SK-N-SH treated with all-trans-retinoic acid at 6 μM for 48 hours (cell line): ENCODE measurements around the gene RAB25.
A peak's percentile ranks its signal among the peaks of the same experiment; 100 is the strongest.

Experiments
- ATAC-seq: fragments of 200-7000 bp; cut with Tn5 transposase; 3 replicates; pipeline ENCODE4 v1.9.1; 2020; ENCODE audit warnings: mild to moderate bottlenecking, moderate library complexity
- ARNTL ChIP-seq: fragments of 450-650 bp; formaldehyde crosslinking; IDR thresholded peaks from 2 replicates; pipeline ENCODE4 v1.5.0; 2020; ENCODE audit warnings: low read depth, mild to moderate bottlenecking, moderate library complexity, borderline replicate concordance
- BACH2 ChIP-seq: fragments of 250-450 bp; sonication (Bioruptor Pico); IDR thresholded peaks from 2 replicates; pipeline ENCODE4 v1.9.0; 2021; ENCODE audit warnings: mild to moderate bottlenecking, borderline replicate concordance
- CSDC2 ChIP-seq: fragments of 250-450 bp; sonication (Bioruptor Pico); IDR thresholded peaks from 2 replicates; pipeline ENCODE4 v1.5.0; 2020; ENCODE audit warnings: mild to moderate bottlenecking, moderate library complexity
- CSRNP3 ChIP-seq: fragments of 250-450 bp; sonication (Bioruptor Pico); IDR thresholded peaks from 2 replicates; pipeline ENCODE4 v1.5.1; 2021; ENCODE audit warnings: mild to moderate bottlenecking, moderate library complexity
- GLIS3 ChIP-seq: fragments of 250-450 bp; sonication (Bioruptor Pico); IDR thresholded peaks from 2 replicates; pipeline ENCODE4 v1.5.0; 2020; ENCODE audit warnings: mild to moderate bottlenecking, moderate library complexity
- ISL1 ChIP-seq: fragments of 250-450 bp; sonication (Bioruptor Pico); IDR thresholded peaks from 2 replicates; pipeline ENCODE4 v2.1.2; 2022; ENCODE audit warnings: mild to moderate bottlenecking, moderate library complexity
- PPARA ChIP-seq: fragments of 250-450 bp; sonication (Bioruptor Pico); IDR thresholded peaks from 2 replicates; pipeline ENCODE4 v1.5.0; 2020; ENCODE audit warnings: mild to moderate bottlenecking, borderline replicate concordance
- RARB ChIP-seq: fragments of 250-450 bp; sonication (Bioruptor Pico); IDR thresholded peaks from 2 replicates; pipeline ENCODE4 v1.8.0; 2021; ENCODE audit warnings: mild to moderate bottlenecking, moderate library complexity
- SNAI2 ChIP-seq: fragments of 250-450 bp; sonication (Bioruptor Pico); IDR thresholded peaks from 2 replicates; pipeline ENCODE4 v1.5.0; 2020; ENCODE audit warnings: mild to moderate bottlenecking, moderate library complexity
- TCF4 ChIP-seq: fragments of 250-450 bp; sonication (Bioruptor Pico); IDR thresholded peaks from 2 replicates; pipeline ENCODE4 v1.8.0; 2021; ENCODE audit warnings: mild to moderate bottlenecking, moderate library complexity, borderline replicate concordance
- TOX ChIP-seq: fragments of 250-450 bp; sonication (Bioruptor Pico); IDR thresholded peaks from 2 replicates; pipeline ENCODE4 v1.8.0; 2021; ENCODE audit warnings: mild to moderate bottlenecking, moderate library complexity, borderline replicate concordance
- ZC3H10 ChIP-seq: fragments of 250-450 bp; sonication (Bioruptor Pico); IDR thresholded peaks from 2 replicates; pipeline ENCODE4 v1.5.1; 2021; ENCODE audit warnings: mild to moderate bottlenecking, moderate library complexity
- ZFP3 ChIP-seq: fragments of 250-450 bp; sonication (Bioruptor Pico); IDR thresholded peaks from 2 replicates; pipeline ENCODE4 v1.5.0; 2020; ENCODE audit warnings: mild to moderate bottlenecking, moderate library complexity
- ZFP30 ChIP-seq: fragments of 450-650 bp; formaldehyde crosslinking; IDR thresholded peaks from 2 replicates; pipeline ENCODE4 v1.5.0; 2022; ENCODE audit warnings: mild to moderate bottlenecking, moderate library complexity
- ZNF565 ChIP-seq: fragments of 450-650 bp; formaldehyde crosslinking; conservative IDR thresholded peaks from 2 replicates; pipeline ENCODE4 v1.5.0; 2020; ENCODE audit warnings: low read depth, mild to moderate bottlenecking, moderate library complexity
- ZNF70 ChIP-seq: fragments of 450-650 bp; formaldehyde crosslinking; IDR thresholded peaks from 2 replicates; pipeline ENCODE4 v1.5.0; 2020; ENCODE audit warnings: mild to moderate bottlenecking, moderate library complexity
- ZNF8 ChIP-seq: fragments of 450-650 bp; formaldehyde crosslinking; IDR thresholded peaks from 2 replicates; pipeline ENCODE4 v1.5.0; 2020; ENCODE audit warnings: mild to moderate bottlenecking, moderate library complexity
- TF ChIP-seq, protein P1 (sequence below): fragments of 250-450 bp; sonication (Bioruptor Pico); IDR thresholded peaks from 2 replicates; pipeline ENCODE4 v1.5.1; 2020; ENCODE audit warnings: low read depth, mild to moderate bottlenecking, moderate library complexity
- TF ChIP-seq, protein P2 (sequence below): fragments of 250-450 bp; sonication (Bioruptor Pico); IDR thresholded peaks from 2 replicates; pipeline ENCODE4 v1.8.0; 2021; ENCODE audit warnings: low read depth, mild to moderate bottlenecking, moderate library complexity, borderline replicate concordance
- TF ChIP-seq, protein P3 (sequence below): fragments of 250-450 bp; sonication (Bioruptor Pico); IDR thresholded peaks from 2 replicates; pipeline ENCODE4 v1.5.0; 2020; ENCODE audit warnings: mild to moderate bottlenecking, moderate library complexity
- TF ChIP-seq, protein P4 (sequence below): fragments of 250-450 bp; sonication (Bioruptor Pico); IDR thresholded peaks from 2 replicates; pipeline ENCODE4 v1.8.0; 2020; ENCODE audit warnings: mild to moderate bottlenecking, moderate library complexity, borderline replicate concordance

Gene RAB25

GRCh38 chr1:156064615-156065014 is 3.7 kb downstream of the RAB25 start (continued):
- TF ChIP-seq, protein P1, sequence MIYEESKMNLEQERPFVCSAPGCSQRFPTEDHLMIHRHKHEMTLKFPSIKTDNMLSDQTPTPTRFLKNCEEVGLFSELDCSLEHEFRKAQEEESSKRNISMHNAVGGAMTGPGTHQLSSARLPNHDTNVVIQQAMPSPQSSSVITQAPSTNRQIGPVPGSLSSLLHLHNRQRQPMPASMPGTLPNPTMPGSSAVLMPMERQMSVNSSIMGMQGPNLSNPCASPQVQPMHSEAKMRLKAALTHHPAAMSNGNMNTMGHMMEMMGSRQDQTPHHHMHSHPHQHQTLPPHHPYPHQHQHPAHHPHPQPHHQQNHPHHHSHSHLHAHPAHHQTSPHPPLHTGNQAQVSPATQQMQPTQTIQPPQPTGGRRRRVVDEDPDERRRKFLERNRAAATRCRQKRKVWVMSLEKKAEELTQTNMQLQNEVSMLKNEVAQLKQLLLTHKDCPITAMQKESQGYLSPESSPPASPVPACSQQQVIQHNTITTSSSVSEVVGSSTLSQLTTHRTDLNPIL (CRISPR knock-in tag) = no peak
- TF ChIP-seq, all 23 proteins: peak for 0

DNA sequence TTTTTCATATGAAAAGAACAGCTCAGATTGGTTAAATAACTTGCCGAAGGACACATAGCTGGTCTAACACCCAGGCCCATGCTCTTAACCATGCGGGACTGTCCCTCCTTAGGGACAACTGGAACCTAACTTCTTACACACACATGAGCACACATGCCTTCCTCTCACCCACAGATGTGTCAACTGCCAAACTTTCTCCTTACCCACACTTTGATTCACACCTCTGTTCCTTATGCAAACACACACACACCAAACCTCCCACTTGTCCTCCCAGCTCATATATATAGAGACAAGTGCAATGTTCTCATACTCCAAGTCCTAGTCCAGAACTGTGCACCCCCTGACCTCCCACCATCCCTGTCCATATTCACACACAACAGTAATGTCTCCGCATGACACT is 4.3 kb downstream of the RAB25 start:
- TF ChIP-seq BACH2 (CRISPR knock-in tag) = no peak
- TF ChIP-seq, protein P2, sequence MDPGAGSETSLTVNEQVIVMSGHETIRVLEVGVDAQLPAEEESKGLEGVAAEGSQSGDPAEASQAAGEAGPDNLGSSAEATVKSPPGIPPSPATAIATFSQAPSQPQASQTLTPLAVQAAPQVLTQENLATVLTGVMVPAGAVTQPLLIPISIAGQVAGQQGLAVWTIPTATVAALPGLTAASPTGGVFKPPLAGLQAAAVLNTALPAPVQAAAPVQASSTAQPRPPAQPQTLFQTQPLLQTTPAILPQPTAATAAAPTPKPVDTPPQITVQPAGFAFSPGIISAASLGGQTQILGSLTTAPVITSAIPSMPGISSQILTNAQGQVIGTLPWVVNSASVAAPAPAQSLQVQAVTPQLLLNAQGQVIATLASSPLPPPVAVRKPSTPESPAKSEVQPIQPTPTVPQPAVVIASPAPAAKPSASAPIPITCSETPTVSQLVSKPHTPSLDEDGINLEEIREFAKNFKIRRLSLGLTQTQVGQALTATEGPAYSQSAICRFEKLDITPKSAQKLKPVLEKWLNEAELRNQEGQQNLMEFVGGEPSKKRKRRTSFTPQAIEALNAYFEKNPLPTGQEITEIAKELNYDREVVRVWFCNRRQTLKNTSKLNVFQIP (CRISPR knock-in tag) = no peak
- ATAC-seq = no peak

DNA sequence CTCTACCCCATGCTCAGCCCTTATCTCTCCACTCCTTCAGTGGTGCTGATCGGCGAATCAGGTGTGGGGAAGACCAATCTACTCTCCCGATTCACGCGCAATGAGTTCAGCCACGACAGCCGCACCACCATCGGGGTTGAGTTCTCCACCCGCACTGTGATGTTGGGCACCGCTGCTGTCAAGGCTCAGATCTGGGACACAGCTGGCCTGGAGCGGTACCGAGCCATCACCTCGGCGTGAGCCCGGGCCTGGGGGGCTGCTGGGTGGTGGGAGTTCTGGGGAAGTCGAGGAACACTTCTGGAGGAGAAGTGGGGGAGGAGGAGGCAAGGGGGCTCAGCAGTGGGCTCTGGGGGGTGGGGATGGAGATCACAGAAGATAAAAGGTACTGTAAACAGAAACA is 4.9 kb downstream of the RAB25 start:
- TF ChIP-seq TCF4 (CRISPR knock-in tag) = no peak
- no peak for TF ChIP-seq GLIS3
- TF ChIP-seq SNAI2 (CRISPR knock-in tag) = no peak
- no peak for ATAC-seq

DNA sequence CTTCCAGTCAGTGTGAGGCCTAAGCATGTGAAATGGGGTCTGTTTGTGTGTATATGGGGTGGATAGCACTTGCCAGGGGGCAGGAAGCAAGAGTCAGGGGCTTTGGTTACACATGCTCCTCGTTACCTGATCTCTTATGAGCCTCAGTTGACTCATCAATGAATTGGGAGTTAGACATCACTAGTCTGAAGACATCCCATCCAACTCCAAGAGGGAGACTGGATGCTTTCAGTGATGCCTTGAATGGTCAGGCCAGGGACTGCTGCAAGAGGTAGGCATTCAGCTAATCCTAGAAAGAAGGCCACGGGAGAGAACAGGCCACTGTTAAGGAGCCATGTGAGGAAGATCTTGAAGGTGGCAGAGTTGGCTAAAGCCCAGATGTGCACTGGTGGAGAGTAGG is 6.3 kb downstream of the RAB25 start:
- no peak for ATAC-seq
- TF ChIP-seq ZNF70 (CRISPR knock-in tag) = no peak
- TF ChIP-seq SNAI2 (CRISPR knock-in tag) = no peak
- TF ChIP-seq ARNTL (CRISPR knock-in tag) = no peak
- TF ChIP-seq ZNF565 = no peak
- no peak for TF ChIP-seq CSRNP3
- TF ChIP-seq TCF4 (CRISPR knock-in tag) = no peak
- no peak for TF ChIP-seq PPARA (CRISPR knock-in tag)

DNA sequence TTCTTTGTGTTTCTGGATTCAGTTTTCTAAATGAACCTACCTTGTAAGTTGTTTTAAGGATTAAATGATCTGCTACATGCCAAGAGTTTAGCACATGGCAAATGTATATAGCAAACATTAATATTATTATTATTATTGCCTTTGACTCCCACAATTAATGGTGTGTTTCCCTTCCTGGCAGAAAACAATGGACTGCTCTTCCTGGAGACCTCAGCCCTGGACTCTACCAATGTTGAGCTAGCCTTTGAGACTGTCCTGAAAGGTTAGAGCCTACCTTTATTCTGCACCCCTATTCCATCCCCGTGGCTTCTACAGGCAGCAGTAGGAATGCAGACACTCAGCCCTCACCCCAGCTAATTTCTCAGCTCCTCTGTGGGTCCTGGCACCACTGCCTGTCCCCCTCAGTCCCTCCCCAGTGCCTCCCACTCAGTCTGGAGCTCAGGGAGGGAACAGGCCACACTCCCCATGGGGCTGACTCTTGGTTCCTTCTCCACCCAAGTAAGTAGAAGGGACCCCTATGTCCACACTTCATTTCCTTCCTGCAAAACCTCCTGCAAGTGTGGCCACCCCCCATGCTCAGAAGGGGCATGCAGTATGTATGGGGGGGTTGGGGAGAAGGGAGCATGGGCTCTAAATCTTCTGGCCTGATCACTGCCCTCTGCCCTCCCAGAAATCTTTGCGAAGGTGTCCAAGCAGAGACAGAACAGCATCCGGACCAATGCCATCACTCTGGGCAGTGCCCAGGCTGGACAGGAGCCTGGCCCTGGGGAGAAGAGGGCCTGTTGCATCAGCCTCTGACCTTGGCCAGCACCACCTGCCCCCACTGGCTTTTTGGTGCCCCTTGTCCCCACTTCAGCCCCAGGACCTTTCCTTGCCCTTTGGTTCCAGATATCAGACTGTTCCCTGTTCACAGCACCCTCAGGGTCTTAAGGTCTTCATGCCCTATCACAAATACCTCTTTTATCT is 8.8 kb downstream of the RAB25 start:
- peak; percentile 3; the same call in 1 of the 3 replicates for ATAC-seq
- TF ChIP-seq ZFP3 (CRISPR knock-in tag) = no peak
- TF ChIP-seq ZNF8 (CRISPR knock-in tag) = no peak
- no peak for TF ChIP-seq ZNF70 (CRISPR knock-in tag)
- TF ChIP-seq, protein P1 (CRISPR knock-in tag) = no peak
- TF ChIP-seq, protein P3, sequence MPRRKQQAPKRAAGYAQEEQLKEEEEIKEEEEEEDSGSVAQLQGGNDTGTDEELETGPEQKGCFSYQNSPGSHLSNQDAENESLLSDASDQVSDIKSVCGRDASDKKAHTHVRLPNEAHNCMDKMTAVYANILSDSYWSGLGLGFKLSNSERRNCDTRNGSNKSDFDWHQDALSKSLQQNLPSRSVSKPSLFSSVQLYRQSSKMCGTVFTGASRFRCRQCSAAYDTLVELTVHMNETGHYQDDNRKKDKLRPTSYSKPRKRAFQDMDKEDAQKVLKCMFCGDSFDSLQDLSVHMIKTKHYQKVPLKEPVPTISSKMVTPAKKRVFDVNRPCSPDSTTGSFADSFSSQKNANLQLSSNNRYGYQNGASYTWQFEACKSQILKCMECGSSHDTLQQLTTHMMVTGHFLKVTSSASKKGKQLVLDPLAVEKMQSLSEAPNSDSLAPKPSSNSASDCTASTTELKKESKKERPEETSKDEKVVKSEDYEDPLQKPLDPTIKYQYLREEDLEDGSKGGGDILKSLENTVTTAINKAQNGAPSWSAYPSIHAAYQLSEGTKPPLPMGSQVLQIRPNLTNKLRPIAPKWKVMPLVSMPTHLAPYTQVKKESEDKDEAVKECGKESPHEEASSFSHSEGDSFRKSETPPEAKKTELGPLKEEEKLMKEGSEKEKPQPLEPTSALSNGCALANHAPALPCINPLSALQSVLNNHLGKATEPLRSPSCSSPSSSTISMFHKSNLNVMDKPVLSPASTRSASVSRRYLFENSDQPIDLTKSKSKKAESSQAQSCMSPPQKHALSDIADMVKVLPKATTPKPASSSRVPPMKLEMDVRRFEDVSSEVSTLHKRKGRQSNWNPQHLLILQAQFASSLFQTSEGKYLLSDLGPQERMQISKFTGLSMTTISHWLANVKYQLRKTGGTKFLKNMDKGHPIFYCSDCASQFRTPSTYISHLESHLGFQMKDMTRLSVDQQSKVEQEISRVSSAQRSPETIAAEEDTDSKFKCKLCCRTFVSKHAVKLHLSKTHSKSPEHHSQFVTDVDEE (CRISPR knock-in tag) = no peak
- no peak for TF ChIP-seq CSDC2 (CRISPR knock-in tag)
- no peak for TF ChIP-seq SNAI2 (CRISPR knock-in tag)
- no peak for TF ChIP-seq BACH2 (CRISPR knock-in tag)
- no peak for TF ChIP-seq ISL1 (CRISPR knock-in tag)
- TF ChIP-seq RARB (CRISPR knock-in tag) = no peak
- TF ChIP-seq ZC3H10 (CRISPR knock-in tag) = no peak
- no peak for TF ChIP-seq GLIS3
- no peak for TF ChIP-seq TOX
- TF ChIP-seq PPARA (CRISPR knock-in tag) = no peak
- TF ChIP-seq, protein P4, sequence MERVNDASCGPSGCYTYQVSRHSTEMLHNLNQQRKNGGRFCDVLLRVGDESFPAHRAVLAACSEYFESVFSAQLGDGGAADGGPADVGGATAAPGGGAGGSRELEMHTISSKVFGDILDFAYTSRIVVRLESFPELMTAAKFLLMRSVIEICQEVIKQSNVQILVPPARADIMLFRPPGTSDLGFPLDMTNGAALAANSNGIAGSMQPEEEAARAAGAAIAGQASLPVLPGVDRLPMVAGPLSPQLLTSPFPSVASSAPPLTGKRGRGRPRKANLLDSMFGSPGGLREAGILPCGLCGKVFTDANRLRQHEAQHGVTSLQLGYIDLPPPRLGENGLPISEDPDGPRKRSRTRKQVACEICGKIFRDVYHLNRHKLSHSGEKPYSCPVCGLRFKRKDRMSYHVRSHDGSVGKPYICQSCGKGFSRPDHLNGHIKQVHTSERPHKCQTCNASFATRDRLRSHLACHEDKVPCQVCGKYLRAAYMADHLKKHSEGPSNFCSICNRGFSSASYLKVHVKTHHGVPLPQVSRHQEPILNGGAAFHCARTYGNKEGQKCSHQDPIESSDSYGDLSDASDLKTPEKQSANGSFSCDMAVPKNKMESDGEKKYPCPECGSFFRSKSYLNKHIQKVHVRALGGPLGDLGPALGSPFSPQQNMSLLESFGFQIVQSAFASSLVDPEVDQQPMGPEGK = no peak
- TF ChIP-seq CSRNP3 = no peak
- no peak for TF ChIP-seq TCF4 (CRISPR knock-in tag)
- TF ChIP-seq ZFP30 (CRISPR knock-in tag) = no peak
